Hematopoietic multipotent progenitor cell treated with erythropoietin and hydrocortisone succinate and interleukin-3 and kit ligand, for 4 days (in vitro differentiated cells): ENCODE measurements around the gene HHATL.
"Not testable (repeated sequence)": the region's sequence is repeated elsewhere in the genome, so short reads cannot be mapped to it uniquely, and the experiment has no call there.

Experiments
- DNase-seq: peaks from one replicate; pipeline ENCODE4 v3.0.0-alpha.2; 2015

Gene HHATL

GRCh38 chr3:42733501-42734262 is 31.1 kb upstream of the HHATL start:
- DNase-seq: no peak

GRCh38 chr3:42732829-42733459 is 30.3 kb upstream of the HHATL start:
- DNase-seq: peak; percentile 13

GRCh38 chr3:42732196-42732828 is 29.7 kb upstream of the HHATL start:
- no peak for DNase-seq

- DNase-seq: no peak
Observed at GRCh38 chr3:42731476-42732195, 29.0 kb upstream of the HHATL start.

- DNase-seq: no peak
Observed at GRCh38 chr3:42730706-42731420, 28.3 kb upstream of the HHATL start.

GRCh38 chr3:42730294-42730693 is 27.7 kb upstream of the HHATL start:
- DNase-seq: no peak

- DNase-seq: no peak
Observed at GRCh38 chr3:42729404-42730145, 27.0 kb upstream of the HHATL start.

- no peak for DNase-seq
Observed at GRCh38 chr3:42728668-42729364, 26.2 kb upstream of the HHATL start.

- no peak for DNase-seq
Observed at GRCh38 chr3:42728056-42728455, 25.5 kb upstream of the HHATL start.

GRCh38 chr3:42725454-42725853 is 22.9 kb upstream of the HHATL start:
- no peak for DNase-seq

- no peak for DNase-seq
Observed at GRCh38 chr3:42723219-42723618, 20.6 kb upstream of the HHATL start.

GRCh38 chr3:42722442-42722841 is 19.8 kb upstream of the HHATL start:
- DNase-seq: not testable (repeated sequence)

GRCh38 chr3:42721690-42722089 is 19.1 kb upstream of the HHATL start:
- DNase-seq: no peak

- DNase-seq: peak; percentile 22
Observed at GRCh38 chr3:42720126-42720525, 17.5 kb upstream of the HHATL start.

- DNase-seq: no peak
Observed at GRCh38 chr3:42719002-42719401, 16.4 kb upstream of the HHATL start.

- no peak for DNase-seq
Observed at GRCh38 chr3:42718338-42718737, 15.7 kb upstream of the HHATL start.

- DNase-seq: peak; percentile 60
Observed at GRCh38 chr3:42717306-42717705, 14.7 kb upstream of the HHATL start.

GRCh38 chr3:42714171-42714852 is 11.7 kb upstream of the HHATL start:
- DNase-seq: no peak

- no peak for DNase-seq
Observed at GRCh38 chr3:42713747-42714146, 11.1 kb upstream of the HHATL start.

GRCh38 chr3:42712688-42713372 is 10.2 kb upstream of the HHATL start:
- no peak for DNase-seq
